HG03280 (cell line): Measurements from ENCODE around the gene COX19.
"Not testable (repeated sequence)": the region's sequence is repeated elsewhere in the genome, so short reads cannot be mapped to it uniquely, and the experiment has no call there.

Source experiments
- ATAC-seq: cut with Tn5 transposase; IDR thresholded peaks from one replicate; pipeline ENCODE4 v1.9.1; 2021; ENCODE audit warnings: mild to moderate bottlenecking, moderate library complexity; ENCODE audit not compliant: unreplicated experiment

The COX19 gene

GRCh38 chr7:1011297-1012003 lies 36.1 kb upstream of the COX19 start:
- ATAC-seq, result no peak

GRCh38 chr7:1010226-1010625 lies 34.9 kb upstream of the COX19 start:
- no peak for ATAC-seq

DNA sequence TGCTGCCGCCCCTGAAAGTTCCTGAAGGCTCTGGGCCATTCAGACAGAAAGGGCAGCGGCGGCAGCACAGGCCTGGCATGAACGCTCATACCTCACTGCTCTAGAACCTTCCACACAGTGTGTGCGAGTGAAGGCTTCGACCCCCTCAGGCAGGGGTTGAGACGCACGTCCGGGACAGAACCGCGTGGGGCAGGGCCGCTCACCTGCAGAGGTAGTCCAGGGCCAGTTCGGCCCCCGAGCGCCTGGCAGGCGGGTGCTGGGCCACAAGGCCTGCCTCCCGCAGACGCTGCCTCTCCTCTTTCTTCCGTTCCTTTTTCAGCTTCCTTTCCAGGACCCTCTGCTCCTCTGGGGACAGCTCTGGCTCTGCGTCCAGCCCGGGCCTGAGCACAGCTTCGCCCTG lies 34.4 kb upstream of the COX19 start:
- ATAC-seq, result no peak

DNA sequence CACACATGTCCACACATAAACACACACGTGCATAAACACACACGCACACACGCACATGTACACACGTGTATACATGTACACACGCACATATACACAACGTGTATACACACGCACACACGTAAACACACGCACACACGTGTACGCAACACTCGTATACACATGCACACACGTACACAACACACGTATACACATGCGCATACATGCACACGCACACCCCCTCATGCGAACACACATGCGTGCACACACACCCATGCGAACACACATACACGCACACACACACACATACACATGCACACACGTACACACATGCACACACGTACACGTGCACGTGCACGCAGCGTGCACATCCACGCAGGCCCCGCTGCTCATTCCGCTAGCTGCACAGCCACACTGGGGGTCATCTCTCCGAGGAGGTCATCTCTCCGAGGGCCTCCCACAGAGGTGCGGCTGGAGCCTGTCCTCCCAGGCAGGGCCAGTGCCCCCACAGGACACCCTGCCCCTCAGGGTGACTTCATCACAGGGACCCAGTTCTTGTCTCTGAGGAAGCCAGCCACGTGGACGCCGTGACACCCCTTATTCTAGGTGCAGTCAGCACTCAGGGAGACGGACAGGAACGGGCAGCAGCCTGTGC lies 33.5 kb upstream of the COX19 start:
- no peak for ATAC-seq

- ATAC-seq, result no peak
Observed at GRCh38 chr7:1007901-1008300, 32.6 kb upstream of the COX19 start.

DNA sequence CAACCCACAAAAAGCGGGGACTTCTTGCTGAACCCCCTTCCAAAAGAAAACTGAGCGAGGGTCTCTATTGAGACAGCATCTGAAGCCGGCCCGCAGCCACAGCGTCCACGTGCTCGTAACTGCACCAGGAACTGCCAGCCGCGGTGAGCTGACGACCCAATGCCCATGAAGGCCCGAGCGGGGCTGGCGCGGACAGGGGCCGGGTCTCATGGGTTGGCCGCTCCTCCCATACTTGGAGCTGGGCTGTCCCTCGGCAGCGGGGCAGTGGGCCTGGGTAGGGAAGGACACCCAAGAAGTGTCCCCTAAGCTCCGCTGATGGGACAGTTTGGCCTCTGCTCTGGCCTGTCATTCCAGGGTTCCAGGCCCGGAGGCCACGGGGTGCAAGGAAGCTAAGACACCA lies 30.0 kb upstream of the COX19 start:
- ATAC-seq, result no peak

DNA sequence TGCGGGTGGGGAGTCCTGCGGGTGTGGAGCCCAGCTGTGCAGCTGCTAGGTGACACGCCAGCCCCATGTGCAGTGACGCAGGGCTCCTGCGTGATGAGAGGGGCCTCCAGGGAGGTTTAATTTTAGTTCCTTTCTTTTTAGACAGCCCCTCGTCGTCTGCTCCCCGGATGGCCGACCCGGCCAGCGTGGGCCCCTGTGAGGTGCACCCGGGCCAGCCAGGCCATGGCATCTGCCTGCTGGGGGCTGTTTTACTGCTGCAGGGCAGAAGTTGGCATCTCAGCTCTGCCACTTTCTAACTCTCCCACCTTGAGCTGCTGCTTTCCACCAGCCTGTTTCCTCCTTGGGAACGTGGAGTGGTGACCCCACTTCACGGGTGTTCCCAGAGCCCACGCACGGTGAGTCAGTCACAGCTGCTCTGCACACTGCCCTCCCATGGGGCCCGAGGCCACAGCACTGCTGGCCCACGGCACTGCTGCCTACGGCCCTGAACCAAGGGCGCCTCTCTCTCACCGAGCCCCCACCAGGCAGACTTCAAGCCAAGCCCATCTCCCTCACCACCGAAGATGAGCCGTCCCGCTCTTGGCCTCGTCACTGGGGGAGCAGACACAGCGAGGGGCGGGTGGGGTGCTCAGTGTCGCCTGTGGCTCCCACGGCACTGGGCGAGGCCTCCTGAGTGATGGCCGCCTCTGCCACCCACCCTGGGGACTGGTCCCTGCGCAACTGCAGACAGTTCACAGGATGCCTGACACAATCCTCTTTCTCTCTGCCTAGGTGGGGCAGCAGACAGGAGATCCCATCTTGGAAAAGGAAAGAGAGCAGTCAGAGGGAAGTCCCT lies 28.9 kb upstream of the COX19 start:
- ATAC-seq, result no peak

- ATAC-seq, result not testable (repeated sequence)
Observed at GRCh38 chr7:1002445-1002844, 27.1 kb upstream of the COX19 start.

- ATAC-seq, result not testable (repeated sequence)
Observed at GRCh38 chr7:1002026-1002425, 26.7 kb upstream of the COX19 start.

DNA sequence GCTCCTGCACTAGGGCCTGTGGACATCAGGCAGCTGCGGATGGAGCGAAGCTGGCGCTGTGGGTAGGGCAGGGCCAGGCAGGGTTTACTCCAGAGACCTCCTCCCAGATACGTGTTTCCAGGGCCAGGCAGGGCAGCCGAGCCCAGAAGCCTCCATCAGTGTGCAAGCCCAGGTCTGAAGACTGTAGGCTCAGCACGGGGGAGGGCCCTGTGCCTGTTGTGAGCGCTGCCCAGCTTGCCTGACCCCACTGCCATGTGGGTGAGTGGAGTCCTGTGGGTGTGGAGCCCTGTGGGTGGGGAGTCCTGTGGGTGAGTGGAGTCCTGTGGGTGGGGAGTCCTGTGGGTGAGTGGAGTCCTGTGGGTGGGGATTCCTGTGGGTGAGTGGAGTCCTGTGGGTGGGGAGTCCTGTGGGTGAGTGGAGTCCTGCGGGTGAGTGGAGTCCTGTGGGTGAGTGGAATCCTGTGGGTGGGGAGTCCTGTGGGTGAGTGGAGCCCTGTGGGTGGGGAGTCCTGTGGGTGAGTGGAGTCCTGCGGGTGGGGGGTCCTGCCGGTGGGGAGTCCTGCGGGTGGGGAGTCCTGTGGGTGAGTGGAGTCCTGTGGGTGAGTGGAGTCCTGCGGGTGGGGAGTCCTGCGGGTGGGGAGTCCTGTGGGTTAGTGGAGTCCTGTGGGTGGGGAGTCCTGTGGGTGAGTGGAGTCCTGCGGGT lies 25.9 kb upstream of the COX19 start:
- ATAC-seq, result not testable (repeated sequence)

- peak; percentile 40 for ATAC-seq
Observed at GRCh38 chr7:999941-1000935, 24.9 kb upstream of the COX19 start.

GRCh38 chr7:999149-999879 lies 24.0 kb upstream of the COX19 start:
- ATAC-seq, result no peak

DNA sequence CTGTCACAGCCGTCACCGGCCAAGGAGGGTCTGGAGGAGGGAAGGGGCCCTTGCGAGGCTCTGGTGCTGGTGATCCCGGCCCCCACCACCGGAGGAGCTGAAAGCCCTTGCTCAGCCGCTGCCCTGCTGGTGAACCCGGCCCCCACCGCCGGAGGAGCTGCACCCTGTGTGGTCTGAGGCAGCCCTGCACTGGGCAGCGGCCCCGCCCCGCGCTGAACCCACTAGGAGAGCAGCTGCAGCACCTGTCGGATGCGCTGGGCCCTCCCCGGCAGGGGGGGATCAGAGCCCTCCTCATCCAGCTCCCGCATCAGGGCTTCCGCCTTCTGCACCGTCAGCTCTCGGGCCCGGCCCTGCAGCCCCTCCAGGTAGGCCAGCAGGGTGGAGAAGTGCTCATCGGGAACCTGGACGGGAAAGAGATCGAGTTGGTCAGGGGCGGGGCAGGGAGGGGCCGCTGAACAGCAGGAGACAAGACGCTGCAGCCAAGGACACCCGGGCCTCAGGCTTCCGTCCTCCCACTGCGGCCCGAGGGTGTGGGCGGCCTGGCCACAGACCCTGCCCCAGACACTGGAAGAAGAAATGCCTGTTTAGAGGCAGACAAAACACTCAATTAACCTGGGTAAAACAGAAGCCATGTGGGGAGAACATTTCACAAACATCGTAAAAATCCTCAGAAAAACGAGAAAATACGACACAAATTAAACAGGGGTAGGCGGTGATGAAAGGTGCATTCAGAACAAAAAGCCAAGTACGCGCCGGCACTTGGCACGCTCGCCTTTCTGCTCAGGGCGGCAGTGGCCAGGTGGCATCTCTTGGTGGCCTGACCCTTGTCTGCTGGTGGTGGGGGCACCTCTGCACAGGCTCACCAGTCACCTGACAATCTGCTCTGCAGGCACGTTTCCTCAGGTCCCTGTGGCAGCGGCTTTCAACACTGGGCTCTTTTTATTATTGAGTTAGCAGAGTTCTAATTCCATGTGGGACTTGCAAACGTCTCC lies 22.4 kb upstream of the COX19 start:
- no peak for ATAC-seq

DNA sequence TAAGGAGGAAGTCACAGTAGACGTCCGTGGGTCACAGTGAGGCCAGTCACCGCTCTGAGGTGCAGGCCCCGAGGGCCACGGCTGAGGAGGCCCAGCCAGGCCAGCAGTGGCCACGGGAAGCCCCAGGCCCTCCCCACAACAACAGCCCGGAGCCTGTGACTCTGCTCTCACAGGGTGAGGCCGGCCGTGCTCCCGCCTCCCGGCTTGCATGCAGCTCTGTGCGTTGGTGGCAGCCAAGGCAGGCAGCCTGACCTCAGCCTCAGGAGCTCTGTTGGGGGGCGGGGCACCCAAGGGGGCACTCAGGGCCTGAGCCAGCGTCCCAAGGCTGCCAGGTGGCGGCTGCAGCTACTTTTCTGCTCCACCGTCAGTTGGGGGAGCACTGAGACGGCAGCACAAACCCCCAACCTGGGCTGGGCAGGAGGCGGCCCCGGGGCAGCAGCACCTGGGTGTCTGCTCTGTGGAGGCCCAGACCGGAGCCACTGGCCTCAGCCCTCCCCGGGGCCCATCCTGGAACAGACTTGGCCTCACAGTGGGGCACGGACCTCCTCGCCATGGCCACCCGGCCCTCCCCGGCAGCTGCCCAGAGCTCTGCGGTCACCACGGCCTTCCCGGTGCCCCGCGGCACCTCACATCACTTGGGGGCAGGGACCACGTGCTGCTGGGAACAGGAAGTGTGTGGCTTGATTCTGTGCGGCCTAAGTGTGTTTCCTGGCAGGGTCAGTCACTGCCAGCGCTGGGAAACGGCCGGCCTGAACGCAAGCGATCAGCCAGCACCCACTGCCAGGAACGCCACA lies 20.9 kb upstream of the COX19 start:
- ATAC-seq, result no peak

- no peak for ATAC-seq
Observed at GRCh38 chr7:995571-995970, 20.2 kb upstream of the COX19 start.

GRCh38 chr7:994592-995308 lies 19.4 kb upstream of the COX19 start:
- no peak for ATAC-seq
